ENCODE results near the gene RAPGEF6.

GRCh38 chr5:131475541-131475941 lies 159.5 kb downstream of the RAPGEF6 start:
- no peak for TF ChIP-seq POLR2AphosphoS5 (IDR thresholded peaks at IDR 0.05; ENCODE audit: low read depth, low read length)
- TF ChIP-seq POLR2A (IDR thresholded peaks at IDR 0.05; ENCODE audit: low read depth, low read length): no peak
- TF ChIP-seq POU2F2 (IDR thresholded peaks at IDR 0.05; ENCODE audit: low read depth, low read length): no peak
- no peak for TF ChIP-seq TAF1 (IDR thresholded peaks at IDR 0.05; ENCODE audit: low read depth, low read length)
- no peak for TF ChIP-seq PAX5 (IDR thresholded peaks at IDR 0.05; ENCODE audit: insufficient read depth, low read length, severe bottlenecking)
